Measurements from ENCODE around the gene PASK. TPM values are rescaled to one million over a fixed set of nuclear protein-coding genes. Genes with fewer than 3 reads are reported as not detected.

The PASK gene
- total RNA-seq, 1 donor from 2014 or later = 20.3 TPM

DNA sequence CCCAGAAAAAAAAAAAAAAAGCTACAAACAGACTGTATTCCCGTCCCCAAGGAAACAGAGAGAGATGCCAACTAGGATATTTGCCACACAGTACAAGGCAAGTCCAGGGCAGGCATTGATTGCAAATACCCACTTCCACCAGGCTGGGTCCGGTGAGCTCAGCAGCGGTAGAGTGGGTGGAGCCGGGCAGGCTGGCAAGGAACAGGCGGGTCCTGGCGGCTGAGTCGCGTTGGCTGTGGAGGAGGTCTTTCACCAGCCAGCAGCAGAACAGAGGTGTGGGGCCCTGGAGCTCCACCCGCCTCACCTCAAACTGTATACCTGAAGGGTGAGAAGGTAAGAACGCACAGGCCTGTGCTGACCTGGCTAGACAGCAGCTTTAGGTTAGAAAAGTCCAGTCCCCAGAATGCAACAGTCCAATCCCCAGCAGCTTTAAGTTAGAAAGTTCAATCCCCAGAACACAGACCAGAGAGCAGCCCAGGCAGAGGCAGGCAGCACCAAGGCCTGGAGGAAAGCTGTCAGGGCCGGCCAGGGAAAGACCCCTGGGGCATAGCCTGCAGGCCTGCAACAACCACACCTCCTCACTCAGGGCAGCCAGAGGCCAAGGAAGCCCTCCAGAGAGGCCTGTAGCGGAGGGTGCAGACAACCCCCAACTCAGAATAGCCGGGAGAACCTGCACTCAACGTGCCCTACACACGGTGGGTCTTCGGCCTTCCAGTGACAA is 25.3 kb downstream of the PASK start:
- TF ChIP-seq EZH2 (IDR thresholded peaks at IDR 0.05) (no peak), EZH2phosphoT487 (IDR thresholded peaks at IDR 0.05) (no peak)
- TF ChIP-seq, protein P1, sequence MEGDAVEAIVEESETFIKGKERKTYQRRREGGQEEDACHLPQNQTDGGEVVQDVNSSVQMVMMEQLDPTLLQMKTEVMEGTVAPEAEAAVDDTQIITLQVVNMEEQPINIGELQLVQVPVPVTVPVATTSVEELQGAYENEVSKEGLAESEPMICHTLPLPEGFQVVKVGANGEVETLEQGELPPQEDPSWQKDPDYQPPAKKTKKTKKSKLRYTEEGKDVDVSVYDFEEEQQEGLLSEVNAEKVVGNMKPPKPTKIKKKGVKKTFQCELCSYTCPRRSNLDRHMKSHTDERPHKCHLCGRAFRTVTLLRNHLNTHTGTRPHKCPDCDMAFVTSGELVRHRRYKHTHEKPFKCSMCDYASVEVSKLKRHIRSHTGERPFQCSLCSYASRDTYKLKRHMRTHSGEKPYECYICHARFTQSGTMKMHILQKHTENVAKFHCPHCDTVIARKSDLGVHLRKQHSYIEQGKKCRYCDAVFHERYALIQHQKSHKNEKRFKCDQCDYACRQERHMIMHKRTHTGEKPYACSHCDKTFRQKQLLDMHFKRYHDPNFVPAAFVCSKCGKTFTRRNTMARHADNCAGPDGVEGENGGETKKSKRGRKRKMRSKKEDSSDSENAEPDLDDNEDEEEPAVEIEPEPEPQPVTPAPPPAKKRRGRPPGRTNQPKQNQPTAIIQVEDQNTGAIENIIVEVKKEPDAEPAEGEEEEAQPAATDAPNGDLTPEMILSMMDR (IDR thresholded peaks at IDR 0.05) = no peak
- no peak overlapping the region for H3K9ac ChIP-seq
- H3K36me3 Mint-ChIP-seq = peaks cover 4% of the 10 kb centered on the region
- no peaks in the 10 kb centered on the region for H3K36me3 ChIP-seq
- no peak overlapping the region for H3K27ac Mint-ChIP-seq
- H3K4me1 Mint-ChIP-seq = no peaks in the 10 kb centered on the region
- H3K4me3 ChIP-seq = no peak overlapping the region
- DNase-seq (ENCODE audit: low spot score) = no peak
- H3F3A ChIP-seq (ENCODE audit: low read depth) = no peaks in the 10 kb centered on the region
- H2AFZ ChIP-seq (replicated peaks) = no peak overlapping the region
- H3K27me3 ChIP-seq = no peaks in the 10 kb centered on the region
- H4K20me1 ChIP-seq (ENCODE audit: low read depth) = no peaks in the 10 kb centered on the region
- no peaks in the 10 kb centered on the region for H3K79me2 ChIP-seq (ENCODE audit: low read depth)
- H3K27ac ChIP-seq = no peak overlapping the region
- no peaks in the 10 kb centered on the region for H3K27me3 Mint-ChIP-seq (ENCODE audit: insufficient read depth, low read depth)
- no peaks in the 10 kb centered on the region for H3K9me3 ChIP-seq (ENCODE audit: low read depth)
- no peak overlapping the region for H3K4me3 Mint-ChIP-seq
- H3K4me2 ChIP-seq = no peak overlapping the region
- H3K9me3 Mint-ChIP-seq = no peaks in the 10 kb centered on the region
- no peaks in the 10 kb centered on the region for H3K4me1 ChIP-seq

GRCh38 chr2:241122376-241123002 is 26.8 kb downstream of the PASK start:
- H3K36me3 ChIP-seq = no peaks in the 10 kb centered on the region
- H3K9ac ChIP-seq = no peak overlapping the region
- no peaks in the 10 kb centered on the region for H3K27me3 Mint-ChIP-seq (ENCODE audit: insufficient read depth, low read depth)
- DNase-seq (ENCODE audit: low spot score) = no peak
- H3K4me2 ChIP-seq = no peak overlapping the region
- H3K9me3 Mint-ChIP-seq = no peaks in the 10 kb centered on the region
- H3K4me3 ChIP-seq = no peak overlapping the region
- H3K4me1 Mint-ChIP-seq = no peaks in the 10 kb centered on the region
- no peak overlapping the region for H3K27ac ChIP-seq
- H3K27me3 ChIP-seq = no peaks in the 10 kb centered on the region
- H2AFZ ChIP-seq (replicated peaks) = no peak overlapping the region
- no peak for TF ChIP-seq EZH2 (IDR thresholded peaks at IDR 0.05)
- TF ChIP-seq, protein P1 (IDR thresholded peaks at IDR 0.05) = no peak
- TF ChIP-seq EZH2phosphoT487 (IDR thresholded peaks at IDR 0.05) = no peak
- no peaks in the 10 kb centered on the region for H3K79me2 ChIP-seq (ENCODE audit: low read depth)
- H3K36me3 Mint-ChIP-seq = peaks cover 4% of the 10 kb centered on the region
- no peaks in the 10 kb centered on the region for H3K9me3 ChIP-seq (ENCODE audit: low read depth)
- no peaks in the 10 kb centered on the region for H3F3A ChIP-seq (ENCODE audit: low read depth)
- H3K4me3 Mint-ChIP-seq = no peak overlapping the region
- no peaks in the 10 kb centered on the region for H4K20me1 ChIP-seq (ENCODE audit: low read depth)
- no peak overlapping the region for H3K27ac Mint-ChIP-seq
- H3K4me1 ChIP-seq = no peaks in the 10 kb centered on the region

DNA sequence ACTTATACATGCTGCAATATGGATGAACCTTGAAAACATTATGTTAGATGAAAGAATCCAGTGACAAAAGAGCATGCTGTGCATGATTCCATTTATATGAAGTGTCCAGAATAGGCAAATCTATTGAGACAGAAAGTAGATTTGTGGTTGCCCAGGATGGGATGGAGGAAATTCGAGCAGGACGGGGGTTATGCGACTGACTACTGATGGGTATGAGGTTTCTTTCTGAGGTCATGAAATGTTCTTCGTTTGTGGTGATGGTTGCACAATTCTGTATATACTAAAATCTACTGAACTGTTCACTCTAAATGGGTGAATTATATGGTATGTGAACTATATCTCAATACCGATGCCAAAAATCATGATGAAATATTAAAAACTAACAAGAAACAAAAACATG is 28.3 kb downstream of the PASK start:
- Histone ChIP-seq H3K4me2 (no peak overlapping the region), H3K36me3 (no peaks in the 10 kb centered on the region), H3K9me3 (ENCODE audit: low read depth) (no peaks in the 10 kb centered on the region), H4K20me1 (ENCODE audit: low read depth) (no peaks in the 10 kb centered on the region), H3K27me3 (no peaks in the 10 kb centered on the region), H3F3A (ENCODE audit: low read depth) (no peaks in the 10 kb centered on the region), H3K27ac (no peak overlapping the region), H2AFZ (replicated peaks) (no peak overlapping the region), H3K79me2 (ENCODE audit: low read depth) (no peaks in the 10 kb centered on the region), H3K4me1 (no peaks in the 10 kb centered on the region), H3K9ac (no peak overlapping the region), H3K4me3 (no peak overlapping the region)
- Mint-ChIP-seq H3K4me3 (no peak overlapping the region), H3K27me3 (ENCODE audit: insufficient read depth, low read depth) (no peaks in the 10 kb centered on the region), H3K9me3 (no peaks in the 10 kb centered on the region), H3K4me1 (no peaks in the 10 kb centered on the region), H3K36me3 (peaks cover 4% of the 10 kb centered on the region), H3K27ac (no peak overlapping the region)
- TF ChIP-seq, protein P1 (IDR thresholded peaks at IDR 0.05) = no peak
- TF ChIP-seq EZH2phosphoT487 (IDR thresholded peaks at IDR 0.05) (no peak), EZH2 (IDR thresholded peaks at IDR 0.05) (no peak)
- DNase-seq (ENCODE audit: low spot score) = no peak

Measured in neural progenitor cell (in vitro differentiated cells).